ENCODE measurements around the gene NRG3.
A peak's percentile ranks its signal among the peaks of the same experiment; 100 is the strongest.
"Not testable (repeated sequence)": the region's sequence is repeated elsewhere in the genome, so short reads cannot be mapped to it uniquely, and the experiment has no call there.

Gene NRG3

DNA sequence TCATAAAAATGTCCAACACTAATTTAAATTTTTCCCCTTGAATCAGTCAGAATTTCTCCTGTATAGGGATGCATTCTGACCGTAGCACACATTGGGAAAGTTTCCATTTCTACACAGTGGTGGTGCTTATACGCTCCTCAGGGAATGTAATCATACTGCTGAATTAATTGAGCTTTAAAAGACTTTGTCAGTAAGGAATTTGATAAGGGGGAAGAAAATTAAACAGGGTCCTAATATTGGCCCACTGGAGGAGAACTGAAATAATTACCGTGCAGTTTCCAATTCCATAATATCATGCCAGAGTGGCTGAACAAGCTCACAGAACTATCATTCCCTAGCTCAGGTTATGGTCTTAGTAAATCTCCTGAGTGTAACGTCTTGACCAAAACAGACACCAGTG is 1041.9 kb downstream of the NRG3 start:
- no peak for DNase-seq (ENCODE audit: low spot score)

DNA sequence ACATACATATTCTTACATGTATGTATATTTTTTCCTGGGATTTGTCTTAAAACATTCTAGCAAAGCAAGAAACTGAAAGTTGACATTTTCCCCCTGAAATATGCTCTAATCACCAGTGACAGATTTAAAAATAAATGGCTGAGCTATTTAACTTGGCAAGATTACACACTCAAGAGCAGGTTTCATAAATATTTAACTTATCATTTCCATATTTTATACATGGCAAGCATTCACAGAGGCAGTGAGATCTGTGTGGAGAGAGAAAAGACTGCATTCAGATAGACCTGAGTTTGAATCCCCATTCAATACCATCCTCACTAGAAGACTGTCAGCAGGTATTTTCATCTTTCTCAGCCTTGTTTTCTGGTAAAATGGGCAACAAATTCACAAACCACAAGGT is 1043.0 kb downstream of the NRG3 start:
- DNase-seq (ENCODE audit: low spot score): no peak

DNA sequence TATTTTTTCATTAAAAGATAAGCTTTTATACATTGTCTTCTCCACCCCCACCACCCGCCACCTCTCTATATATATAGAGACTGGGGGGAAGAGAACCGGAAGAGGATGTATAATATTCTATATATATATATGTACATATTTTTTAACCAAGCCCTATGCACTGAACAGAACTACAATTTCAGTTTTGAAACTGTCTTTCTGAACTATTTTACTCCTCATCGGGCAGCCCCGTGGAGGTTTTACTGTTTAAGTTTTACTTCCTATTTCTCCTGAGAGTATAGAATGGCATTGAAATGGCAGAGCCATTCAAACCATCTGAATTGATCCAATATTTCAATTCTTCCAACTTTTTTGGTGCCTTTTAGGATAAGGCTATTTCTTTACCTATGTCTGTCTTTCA is 1047.1 kb downstream of the NRG3 start:
- no peak for DNase-seq (ENCODE audit: low spot score)

DNA sequence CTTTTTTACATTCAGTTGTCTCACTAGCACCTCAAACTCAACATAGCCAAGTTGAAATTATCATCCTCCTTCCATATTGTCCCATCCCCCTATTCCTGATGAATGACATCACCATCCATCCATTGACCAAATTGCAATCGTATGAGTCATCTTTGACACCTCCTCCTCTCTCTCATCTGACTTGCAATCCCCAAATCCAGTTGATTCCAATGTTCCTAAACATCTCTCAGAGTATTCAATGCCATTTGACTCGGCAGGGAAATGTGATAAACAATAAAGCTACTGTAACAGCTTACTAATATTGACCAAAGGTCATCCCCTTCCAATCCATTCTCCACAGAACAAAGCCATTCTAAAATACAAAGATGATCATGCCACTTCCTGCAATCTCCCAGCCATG is 1047.8 kb downstream of the NRG3 start:
- DNase-seq (ENCODE audit: low spot score): peak; percentile 26

DNA sequence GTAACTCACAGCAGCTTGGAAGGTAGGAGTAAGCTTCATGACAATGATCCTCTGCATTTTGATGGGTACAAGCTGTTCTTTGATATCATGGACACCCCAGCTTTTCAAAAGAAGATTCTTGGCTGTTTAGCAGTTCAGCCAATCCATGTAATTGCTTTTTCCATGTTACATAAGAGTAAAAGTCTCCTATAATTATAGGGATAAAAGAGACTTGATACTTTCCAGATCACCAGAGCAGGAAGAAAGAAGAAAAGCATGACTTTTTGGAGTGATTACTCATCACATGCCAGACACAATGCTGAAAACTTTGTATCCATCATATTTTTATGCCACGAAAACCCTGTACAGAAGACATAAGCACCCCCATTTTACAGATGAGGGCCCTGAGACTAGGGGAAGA is 1049.7 kb downstream of the NRG3 start:
- no peak for DNase-seq (ENCODE audit: low spot score)

DNA sequence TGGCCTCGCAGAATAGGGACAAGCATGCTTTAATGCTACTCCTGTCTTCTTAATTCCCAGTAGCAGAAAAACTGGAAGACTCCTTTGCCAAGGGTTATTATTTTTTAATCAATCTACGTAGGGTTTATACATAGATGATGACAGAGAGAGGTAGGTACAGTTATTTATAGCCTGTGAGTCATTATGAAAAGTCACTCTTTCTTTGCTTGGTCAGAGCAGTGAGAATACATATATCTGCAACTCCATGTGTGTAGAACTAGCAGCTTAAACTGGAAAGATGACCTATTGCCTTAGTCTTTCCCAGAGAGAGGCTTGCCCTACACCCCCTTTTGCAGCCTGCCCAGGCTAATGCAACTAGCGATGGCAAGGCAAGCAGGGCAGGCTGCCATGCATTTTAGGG is 1050.6 kb downstream of the NRG3 start:
- DNase-seq (ENCODE audit: low spot score): no peak

DNA sequence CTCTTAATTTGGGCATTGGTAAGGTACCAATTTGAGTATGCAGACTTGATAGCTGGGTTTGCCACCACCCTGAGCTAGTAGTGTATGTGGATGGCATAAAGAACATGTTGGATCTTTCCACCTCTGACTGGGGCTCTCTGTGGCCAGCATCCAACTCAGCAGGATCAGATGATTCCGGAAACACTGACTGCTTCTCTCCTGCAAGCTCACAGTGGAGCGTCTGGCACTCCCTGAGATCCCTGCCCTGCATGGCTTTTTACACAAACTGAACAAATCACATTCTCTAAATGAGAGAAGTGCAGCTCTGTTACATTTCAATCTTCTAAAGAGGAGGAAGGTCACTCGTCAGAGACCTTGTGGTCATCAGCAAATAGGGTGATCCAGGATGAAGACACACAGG is 1057.5 kb downstream of the NRG3 start:
- DNase-seq (ENCODE audit: low spot score): no peak

DNA sequence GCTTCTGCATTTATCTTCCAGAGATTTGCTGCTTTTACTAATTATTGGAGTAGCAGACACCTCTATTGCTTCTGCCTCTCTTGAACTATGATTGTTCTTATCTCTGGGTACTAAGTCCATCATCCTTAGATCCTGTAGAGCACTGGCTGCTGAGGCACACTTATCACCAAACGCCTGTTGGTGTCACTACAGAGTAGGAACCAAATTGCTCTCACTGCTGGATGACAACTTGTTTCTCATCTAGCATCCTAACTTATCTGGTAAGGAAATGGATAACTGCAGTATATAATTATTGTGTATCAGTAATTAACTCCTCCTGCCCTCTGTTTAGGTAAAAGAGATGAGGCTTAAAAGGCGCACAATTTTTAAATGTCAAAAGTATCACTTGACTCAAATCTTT is 1059.4 kb downstream of the NRG3 start:
- DNase-seq (ENCODE audit: low spot score): peak; percentile 7

DNA sequence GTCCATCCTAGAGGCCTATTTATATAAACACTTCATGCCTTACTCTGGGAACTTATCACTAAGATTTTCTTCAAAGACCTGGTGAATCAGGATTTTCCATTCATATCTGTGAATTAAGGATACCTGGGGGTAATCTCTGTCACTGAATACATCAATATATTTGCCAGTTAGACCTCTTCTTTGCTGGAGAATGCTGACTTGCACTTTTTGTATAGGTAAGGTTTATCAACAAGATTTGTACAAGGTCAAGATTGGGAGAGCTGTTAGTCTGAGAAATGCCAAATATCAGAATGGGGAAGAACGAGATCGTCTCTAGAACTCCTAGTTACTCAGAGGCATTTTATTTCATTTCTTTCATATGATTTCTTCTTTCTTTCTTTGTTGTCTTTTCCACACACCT is 1060.0 kb downstream of the NRG3 start:
- DNase-seq (ENCODE audit: low spot score): no peak

DNA sequence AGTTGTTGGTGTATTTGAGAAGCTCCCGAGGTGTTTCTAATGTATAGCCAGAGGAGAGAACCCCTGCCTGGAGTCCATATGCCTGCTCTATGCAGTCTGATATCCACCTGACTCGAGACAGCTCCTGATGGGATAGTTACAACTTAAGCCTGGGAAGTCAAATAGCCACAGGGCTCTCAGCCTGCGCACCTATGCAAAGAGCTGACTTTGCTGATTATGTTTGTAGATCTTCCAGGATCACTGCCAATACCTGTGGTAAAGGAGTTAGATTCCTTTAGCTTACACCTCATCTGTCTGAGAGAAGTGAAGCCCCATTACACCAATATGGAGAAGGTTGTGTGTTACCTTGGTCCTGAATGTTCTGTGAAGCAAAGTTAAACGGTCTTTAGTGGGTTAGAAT is 1063.3 kb downstream of the NRG3 start:
- no peak for DNase-seq (ENCODE audit: low spot score)

DNA sequence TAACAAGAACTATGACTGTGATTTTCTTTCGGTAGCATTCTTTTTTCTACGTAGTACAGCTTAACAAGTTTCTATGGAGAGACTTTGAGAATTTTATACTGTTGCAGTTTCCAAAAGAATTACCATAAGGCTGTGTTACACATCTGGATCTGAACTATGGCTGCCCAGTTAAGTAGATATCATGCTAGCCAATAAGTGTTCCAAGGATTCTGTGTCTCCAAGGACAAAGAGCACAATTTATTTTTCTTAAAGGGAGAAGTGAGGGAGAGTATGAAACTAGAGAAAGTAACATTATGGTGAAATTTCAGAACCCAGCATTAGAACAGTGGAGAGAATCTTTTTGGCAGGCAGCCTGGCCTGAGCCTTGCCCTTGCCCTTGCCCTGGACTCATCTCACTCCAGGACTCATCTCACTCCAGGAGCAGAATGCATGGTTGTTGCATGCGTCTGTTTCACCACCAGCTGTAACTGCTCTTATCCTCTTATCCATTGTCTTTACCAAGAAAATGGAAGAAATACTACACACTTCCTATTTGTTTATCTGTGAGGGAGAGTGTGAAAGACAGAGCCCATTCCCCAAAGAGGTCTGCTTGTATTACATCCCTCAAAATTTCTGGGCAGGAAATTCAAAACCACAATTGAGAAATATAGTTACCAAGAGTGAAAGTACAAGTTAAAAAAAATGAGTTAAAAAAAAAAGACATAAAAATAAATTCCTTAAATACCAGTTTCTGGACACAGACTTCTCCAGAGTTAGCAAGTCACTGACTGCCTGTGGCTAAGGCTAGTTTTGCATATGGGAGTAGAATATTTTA is 1067.5 kb downstream of the NRG3 start:
- no peak for DNase-seq (ENCODE audit: low spot score)

DNA sequence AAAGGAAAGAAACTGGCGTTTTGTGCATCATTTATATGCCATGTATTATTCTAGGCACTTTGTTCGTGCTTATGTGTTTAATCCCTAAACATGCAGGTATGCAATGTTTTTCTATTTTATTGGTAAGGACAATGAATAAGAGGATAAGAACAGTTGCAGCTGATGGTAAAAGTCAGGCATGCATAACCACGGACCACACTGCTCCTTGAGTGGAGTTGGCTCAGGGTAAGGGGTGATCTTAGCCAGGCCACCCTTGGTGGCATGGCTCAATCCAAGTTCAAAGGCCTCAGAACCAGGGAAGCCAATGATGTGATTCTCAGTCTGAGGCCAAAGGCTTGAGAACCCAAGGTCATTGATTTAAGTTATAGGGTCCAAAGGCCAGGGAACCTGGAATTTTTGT is 1068.1 kb downstream of the NRG3 start:
- no peak for DNase-seq (ENCODE audit: low spot score)

DNA sequence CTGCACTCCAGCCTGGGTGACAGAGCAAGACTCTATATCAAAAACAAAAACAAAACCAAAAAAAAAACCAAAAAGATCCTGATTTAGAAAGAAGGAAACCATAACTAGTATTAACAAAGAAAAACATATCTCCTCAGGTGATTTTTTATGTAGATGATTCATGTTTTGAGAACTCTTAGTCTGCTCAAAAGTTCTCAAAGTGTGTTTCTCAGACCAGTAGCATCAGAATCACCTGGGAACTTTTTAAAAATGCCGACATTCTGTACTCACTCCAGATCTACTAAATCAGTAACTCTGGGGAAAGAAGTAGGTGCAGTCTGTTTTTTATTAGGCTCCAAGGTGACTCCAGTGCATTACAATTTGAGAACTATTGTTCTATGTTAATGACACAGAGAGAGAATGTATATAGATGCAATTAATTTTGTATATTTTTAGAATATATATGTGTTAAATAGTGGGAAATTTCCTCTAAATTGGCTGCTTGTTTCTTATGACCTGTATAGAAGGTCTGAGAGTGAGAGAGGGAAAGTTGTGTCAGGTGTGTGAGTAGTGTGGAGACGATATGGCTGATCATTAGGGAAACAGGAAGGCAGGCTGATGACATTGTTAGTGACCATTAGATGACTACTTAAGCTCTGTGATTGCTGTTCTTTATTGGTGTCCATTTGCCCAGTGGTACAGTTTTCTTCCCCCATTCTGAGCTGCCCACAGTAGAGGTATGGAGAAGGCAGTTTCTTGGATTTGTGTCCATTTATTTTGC is 1075.0 kb downstream of the NRG3 start:
- DNase-seq (ENCODE audit: low spot score): no peak

DNA sequence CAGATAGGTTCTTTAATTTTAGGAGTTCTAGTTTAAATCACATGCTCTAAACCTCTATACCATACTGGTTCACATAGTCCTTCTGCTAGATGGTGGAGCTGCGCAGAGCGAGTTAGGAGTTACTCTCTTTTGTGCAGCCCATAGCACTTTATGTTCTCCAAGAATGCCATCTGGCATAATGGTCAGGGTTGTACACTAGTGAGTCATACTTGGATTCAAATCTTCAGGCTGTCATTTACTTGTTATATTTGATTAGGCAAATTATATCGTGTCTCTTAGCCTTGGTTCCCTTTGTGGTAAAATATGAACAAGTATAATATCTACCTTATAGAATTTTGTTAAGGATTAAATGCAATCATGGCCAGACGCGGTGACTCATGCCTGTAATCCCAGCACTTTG is 1078.3 kb downstream of the NRG3 start:
- no peak for DNase-seq (ENCODE audit: low spot score)

DNA sequence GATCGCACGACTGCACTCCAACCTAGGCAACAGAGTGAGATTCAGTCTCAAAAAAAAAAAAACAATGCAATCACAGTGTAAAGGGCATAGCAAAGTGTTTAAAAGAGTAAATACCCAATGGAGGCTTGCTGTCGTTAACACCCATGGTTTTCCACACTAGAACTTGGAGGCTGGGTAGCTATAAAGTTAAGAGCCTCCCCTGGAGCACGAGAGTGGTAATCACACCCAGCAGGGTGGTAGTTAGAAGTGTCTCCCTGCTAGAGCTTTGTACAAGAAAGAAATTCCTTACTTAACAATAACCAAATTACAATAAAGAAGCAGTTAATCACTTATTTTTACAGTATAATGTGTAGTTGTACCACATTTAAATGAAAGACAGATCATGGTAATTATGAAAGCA is 1078.9 kb downstream of the NRG3 start:
- DNase-seq (ENCODE audit: low spot score): no peak

DNA sequence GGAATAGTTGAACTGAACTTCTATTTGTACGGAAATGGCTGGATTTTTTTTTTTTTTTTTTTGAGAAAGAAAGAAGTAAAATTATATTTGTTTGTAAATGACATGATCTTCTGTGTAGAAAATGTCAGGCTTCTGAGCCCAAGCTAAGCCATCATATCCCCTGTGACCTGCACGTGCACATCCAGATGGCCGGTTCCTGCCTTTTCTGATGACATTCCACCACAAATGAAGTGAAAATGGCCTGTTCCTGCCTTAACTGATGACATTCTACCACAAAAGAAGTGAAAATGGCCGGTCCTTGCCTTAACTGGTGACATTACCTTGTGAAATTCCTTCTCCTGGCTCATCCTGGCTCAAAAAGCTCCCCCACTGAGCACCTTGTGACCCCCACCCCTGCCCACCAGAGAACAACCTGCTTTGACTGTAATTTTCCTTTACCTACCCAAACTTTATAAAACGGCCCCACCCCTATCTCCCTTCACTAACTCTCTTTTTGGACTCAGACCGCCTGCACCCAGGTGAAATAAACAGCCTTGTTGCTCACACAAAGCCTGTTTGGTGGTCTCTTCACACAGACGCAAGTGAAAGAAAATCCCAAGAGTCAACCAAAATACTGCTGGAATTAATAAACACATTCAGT is 1085.5 kb downstream of the NRG3 start:
- not testable (repeated sequence) for DNase-seq (ENCODE audit: low spot score)

DNA sequence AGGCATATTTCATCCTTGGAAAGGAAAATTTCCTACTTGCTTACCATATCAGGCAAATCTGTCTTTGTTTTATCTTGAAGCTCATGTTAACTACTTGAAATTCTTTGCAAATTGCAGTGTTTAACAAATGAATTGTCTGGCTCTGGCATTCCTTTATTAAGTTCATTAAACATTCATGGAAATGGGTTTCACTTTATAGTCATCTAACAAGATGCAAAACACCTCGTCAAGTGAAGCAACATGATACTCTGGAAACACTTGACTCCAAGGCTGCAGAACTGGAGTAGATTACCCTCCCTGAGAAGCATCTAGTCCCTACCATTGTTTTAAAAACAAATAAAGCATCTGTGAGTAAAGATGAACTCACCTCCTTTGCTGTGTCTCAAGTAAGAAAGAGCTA is 1086.9 kb downstream of the NRG3 start:
- no peak for DNase-seq (ENCODE audit: low spot score)

DNA sequence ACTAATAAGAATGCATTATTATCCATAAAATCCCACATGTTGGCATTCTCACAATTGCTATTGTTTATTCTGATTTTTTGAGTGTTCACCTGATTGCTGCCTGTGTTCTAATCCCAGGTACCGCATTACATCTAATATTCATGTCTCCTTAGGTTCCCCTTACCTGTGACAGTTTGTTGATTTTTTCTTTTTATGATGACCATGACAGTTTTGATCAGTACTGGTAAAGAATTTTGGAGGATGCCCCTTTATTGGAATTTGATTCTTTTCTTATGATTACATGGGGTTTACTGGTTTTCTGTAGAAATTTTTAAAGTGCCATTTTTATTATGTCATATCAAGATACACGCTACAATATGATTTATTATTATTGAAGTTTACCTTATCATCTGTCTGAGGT is 1091.1 kb downstream of the NRG3 start:
- DNase-seq (ENCODE audit: low spot score): no peak

DNA sequence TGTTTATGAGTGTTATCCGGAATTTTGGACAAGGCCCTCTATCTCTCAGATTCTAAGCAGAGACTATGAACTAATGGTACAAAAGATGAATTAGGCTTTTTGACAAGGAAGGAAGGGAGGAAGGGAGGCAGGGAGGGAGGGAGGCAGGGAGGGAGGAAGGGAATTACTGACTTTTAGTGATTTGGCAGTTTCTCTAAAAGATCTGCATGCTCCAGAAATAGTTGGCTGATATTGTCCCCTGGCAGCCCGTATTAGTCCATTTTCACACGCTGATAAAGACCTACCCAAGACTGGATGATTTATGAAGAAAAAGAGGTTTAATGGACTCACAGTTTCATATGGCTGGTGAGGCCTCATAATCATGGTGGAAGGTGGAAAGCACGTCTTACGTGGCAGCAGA is 1093.5 kb downstream of the NRG3 start:
- DNase-seq (ENCODE audit: low spot score): no peak

DNA sequence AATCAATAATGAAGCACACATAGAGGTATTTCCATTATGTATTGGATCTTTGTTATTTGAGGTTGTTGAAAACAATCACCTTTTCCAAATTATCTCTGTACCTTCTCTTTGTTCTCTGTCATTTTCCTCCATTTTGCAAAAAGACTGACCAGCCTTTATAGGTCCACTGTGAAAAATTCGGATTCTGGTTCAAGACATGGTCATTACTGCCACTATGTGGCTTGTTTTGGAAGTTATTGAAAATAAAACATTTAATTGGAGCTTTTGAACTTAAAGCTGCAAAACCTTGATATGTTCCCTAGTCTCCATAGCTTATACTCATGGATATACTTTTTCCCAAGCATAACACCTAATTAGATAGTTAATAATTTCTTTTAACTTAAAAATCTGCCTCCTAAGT is 1094.4 kb downstream of the NRG3 start:
- DNase-seq (ENCODE audit: low spot score): peak; percentile 14

DNA sequence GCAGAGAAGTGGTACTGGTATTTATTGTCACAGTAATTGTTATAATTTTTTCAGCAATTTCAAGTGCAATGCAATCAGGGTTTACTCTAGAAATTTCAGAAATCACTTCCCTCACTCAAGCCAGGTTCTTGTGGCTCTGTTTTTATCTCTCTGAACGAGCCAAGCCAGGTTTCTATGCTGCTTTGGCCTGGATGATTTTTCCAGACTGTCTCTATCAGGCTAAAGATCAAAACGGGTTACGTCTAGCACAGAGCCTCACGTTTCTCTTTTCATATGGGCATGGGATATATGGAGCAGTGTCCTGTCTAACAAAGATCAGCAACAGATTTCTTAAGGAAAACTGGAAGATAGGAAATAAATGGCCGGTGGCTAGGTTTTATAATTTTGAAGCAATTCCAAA is 1105.3 kb downstream of the NRG3 start:
- no peak for DNase-seq (ENCODE audit: low spot score)

DNA sequence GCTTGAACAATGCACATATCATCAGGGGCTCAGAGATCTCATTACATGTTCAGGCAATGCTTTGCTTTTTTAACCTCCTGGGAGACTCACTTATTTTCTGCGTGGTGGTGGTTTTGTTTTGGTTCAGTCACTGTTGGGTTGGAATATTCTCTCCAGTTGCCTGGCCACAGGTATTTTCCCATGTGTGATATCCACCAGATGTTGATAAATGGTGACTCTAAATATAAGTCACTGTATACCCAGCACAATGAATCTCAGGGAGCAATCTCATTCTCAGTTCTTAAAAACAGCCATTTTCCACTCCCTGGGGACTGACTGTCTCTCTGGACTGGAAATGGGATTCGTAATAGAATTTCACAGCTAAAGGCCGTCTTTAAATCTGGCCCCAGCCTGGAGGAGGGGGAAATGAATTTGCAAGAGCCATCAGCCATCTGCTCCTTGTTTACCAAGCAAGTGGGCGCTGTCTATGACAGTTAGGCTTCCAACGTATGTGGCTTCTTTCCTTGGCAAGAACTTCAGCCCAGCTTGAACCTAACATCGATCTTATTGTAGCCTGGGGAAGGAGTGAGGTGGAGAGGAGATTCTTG is 1106.2 kb downstream of the NRG3 start:
- no peak for DNase-seq (ENCODE audit: low spot score)

DNA sequence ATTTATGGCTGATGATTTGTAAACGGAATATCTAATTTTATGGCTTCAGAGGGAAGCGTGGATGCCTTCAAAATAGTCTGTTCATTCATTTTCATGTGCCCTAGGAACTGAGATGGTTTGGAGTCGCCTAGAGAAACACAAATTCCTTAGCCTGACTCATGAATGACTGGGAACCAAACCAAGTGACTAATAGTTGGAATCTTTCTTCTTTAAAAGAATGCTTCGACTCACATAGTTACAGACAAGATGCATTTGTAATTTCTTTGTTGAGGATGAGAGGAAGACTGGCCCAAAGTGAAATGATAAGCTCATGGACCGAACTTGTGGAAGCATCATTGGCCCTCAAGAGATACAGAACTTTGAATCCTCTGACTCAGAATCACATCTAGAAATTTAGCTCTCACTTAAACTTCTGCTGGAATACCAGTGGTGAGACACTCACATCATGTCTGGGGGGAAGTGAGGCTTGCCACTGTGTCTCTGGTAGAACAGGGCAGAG is 1107.2 kb downstream of the NRG3 start:
- no peak for DNase-seq (ENCODE audit: low spot score)

All from SW480 (cell line).